Inferior parietal cortex (tissue), 1 donor: ENCODE results near the gene DCDC2B.
A peak's percentile ranks its signal among the peaks of the same experiment; 100 is the strongest.

Experiments used
- DNase-seq: peaks from one replicate; pipeline ENCODE4 v3.0.0-alpha.2; 2016; ENCODE audit errors: extremely low spot score

Gene DCDC2B

GRCh38 chr1:32221980-32222755 is 13.3 kb downstream of the DCDC2B start, which contains the start of the genes EIF3I and TMEM234:
EIF3I (plus strand) TSS chr1:32222407; CDS start chr1:32222442, 35 bp downstream.
TMEM234 (minus strand) TSS chr1:32222353; CDS start chr1:32222322, 31 bp downstream.
- peak; percentile 98 for DNase-seq

DNA sequence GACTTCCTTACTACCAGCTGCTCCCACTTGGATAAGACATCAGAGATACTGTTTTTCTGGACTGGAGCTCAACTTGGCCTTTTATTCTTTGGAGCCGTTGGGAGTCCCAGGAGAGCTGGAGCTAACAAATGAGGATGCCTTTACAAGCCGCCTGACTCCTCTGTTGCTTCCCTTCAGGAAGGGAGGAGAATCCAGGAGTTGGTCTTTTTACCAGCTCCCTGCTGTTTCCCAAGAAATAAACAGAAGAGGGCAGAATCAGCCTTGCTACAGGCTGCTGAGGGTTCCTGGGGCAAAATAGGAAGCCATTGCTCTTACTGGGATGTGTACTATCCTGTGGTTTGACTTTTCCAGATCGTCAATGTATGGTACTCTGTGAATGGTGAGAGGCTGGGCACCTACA is 14.8 kb downstream of the DCDC2B start:
- no peak for DNase-seq

- no peak for DNase-seq
Observed at GRCh38 chr1:32224285-32224684, 15.4 kb downstream of the DCDC2B start.

- DNase-seq: no peak
Observed at GRCh38 chr1:32228771-32229170, 19.9 kb downstream of the DCDC2B start.

DNA sequence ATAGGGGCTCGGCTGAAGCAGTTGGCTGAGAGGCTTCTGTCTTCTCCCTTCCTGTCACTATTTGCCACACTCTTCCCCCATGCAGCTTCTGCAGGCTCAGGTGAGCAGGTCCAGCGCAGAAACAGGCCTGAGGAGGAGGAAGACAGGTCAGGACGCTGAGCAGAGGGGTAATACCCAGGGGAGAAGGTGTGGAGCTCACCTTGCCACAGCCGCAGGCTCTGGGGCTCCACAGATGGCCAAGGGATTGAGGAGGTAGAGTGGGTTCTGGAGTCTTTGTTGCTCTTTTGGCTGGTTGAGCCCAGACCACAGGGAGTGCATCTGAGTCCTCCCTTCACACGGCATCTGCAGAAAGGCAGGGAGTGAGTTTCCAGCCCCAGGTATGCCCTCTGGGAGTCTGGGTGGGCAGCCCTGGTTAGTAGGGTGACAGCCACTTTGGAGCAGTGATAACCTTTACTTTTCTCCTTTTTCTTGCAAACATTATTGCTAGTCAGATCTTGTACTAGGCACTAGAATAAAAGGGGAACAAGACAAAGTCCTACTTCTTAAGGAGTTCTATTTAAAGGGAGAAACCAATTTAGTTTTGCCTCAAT is 23.0 kb downstream of the DCDC2B start:
- no peak for DNase-seq

GRCh38 chr1:32232558-32233304 is 23.8 kb downstream of the DCDC2B start:
- DNase-seq: no peak

DNA sequence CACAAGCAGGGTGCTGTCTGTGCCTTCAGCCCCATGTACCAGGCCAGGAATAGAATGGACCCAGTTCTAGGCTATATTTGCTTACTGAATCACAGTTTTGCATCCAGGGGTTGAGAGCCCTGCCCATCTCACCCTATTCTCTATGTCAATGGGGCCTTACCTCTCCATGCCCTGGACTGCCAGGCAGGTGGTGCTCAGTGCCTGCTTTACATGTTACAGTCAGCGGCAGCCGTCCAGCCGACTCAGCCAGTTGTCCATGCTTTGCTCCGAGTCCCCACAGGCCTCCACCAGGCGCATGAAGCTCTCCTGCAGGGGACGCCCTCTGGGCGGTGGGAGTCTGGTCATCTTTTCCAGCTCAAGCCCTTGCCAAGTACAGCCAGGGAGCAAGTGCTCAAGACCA is 25.9 kb downstream of the DCDC2B start:
- DNase-seq: no peak

- DNase-seq: no peak
Observed at GRCh38 chr1:32239337-32239736, 30.4 kb downstream of the DCDC2B start.

DNA sequence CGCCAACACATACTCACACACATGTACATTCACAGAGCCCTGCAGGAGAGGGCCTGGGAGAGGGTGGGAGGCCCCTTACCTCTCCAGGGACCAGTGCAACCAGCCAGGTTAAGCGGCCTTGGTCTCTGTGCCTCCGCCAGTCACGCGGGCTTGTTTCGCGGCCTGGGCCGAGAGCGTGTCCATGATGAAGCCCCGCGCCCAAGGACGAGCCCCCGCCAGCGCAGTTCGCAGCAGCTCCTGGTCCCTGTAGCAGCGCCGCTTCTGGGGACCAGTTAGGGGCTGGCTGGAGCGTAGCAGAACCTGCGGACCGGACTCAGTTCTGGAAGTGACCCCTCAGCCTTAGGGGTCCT is 30.9 kb downstream of the DCDC2B start:
- DNase-seq: no peak

- DNase-seq: peak; percentile 39
Observed at GRCh38 chr1:32240140-32240951, 31.5 kb downstream of the DCDC2B start.

GRCh38 chr1:32241001-32241763 is 32.3 kb downstream of the DCDC2B start:
- peak; percentile 15 for DNase-seq

GRCh38 chr1:32242341-32242851 is 33.5 kb downstream of the DCDC2B start:
- DNase-seq: peak; percentile 41

DNA sequence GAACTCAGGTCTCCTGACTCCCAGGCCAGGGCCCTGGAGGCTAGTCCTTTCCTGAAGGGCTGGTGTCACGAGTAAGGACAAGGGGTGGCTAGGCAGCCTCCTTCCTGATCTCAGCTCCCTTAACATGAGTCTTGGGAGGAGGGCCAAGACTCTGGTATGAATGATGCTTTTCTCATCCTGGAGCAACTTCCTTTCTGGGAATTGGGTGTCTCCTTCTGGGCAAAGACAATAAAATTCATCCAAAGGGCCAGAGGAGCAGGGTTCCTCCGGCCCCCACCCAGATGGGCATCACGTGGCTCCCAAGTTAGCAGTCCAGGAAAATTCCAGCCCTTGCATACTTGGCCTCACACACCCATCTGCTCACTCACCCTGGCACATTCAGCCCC is 38.0 kb downstream of the DCDC2B start, which contains the start of gene FAM167B:
FAM167B (plus strand) TSS at position 335 of the 386 bp plus-strand sequence. CDS start 200 bp downstream, outside the sequence.
- no peak for DNase-seq

DNA sequence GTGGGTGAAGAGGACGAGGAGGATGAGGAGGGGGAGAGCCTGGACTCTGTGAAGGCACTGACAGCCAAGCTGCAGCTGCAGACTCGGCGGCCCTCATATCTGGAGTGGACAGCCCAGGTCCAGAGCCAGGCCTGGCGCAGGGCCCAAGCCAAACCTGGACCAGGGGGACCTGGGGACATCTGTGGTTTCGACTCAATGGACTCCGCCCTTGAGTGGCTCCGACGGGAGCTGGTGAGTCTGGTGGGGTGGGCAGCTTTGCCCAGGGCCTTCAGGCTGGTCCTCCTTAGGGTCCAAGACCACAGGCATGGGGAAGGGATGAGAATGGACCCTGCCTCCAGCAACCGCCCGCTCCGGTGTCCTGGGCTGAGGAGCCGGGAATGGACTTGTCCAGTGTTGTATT is 38.6 kb downstream of the DCDC2B start:
- DNase-seq: no peak

- no peak for DNase-seq
Observed at GRCh38 chr1:32247983-32248889, 39.3 kb downstream of the DCDC2B start.

DNA sequence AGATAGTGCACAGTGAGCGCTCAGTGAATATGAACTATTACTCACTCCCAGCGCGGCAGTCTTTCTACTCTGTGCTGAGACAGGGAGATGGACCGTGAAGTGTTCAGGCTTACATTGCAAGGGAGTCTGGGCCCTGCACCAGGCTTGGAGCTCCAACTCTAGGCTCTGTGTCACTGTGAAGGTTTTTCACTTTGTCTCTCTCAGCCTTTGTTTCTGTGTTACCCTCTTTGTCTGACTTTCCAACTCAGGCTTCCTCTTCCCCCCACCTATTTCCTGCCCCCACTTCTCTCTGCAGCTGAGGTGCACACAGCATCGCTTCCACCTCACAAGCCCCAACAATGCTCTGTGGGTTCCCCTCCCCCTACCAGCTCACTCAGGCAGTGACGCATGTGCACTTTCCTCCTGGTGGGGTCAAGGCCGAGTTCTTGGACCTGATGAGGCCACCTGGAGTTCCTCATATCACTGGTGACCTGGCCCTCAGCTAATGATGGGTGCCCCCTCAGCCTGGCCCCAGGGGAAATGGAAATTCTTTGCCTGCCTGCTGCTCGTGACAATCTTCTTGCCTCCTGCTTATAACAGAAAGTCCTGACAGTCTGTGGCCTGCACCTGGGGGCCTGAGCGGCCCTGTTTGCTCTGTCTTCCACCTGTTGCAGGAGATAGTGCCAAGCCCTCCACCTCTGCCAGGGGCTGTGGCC is 41.1 kb downstream of the DCDC2B start:
- DNase-seq: no peak

- no peak for DNase-seq
Observed at GRCh38 chr1:32250893-32251716, 42.2 kb downstream of the DCDC2B start, which contains the start of gene LCK. LCK (plus strand) TSS chr1:32251265; CDS start chr1:32274330, 23,065 bp downstream.
